Limb (tissue), 2 donors: Measurements from ENCODE around the gene ENOSF1.
A peak's percentile ranks its signal among the peaks of the same experiment; 100 is the strongest.

Source experiments
- DNase-seq, 2 donors: peaks; one replicate each; pipeline ENCODE4 v3.0.0-alpha.2; 2016; ENCODE audit errors: extremely low spot score in 2 of 2

Gene ENOSF1

GRCh38 chr18:673769-674168, 38.7 kb downstream of the ENOSF1 start:
- no peak for DNase-seq

GRCh38 chr18:673317-673716, 39.1 kb downstream of the ENOSF1 start:
- DNase-seq: no peak

- no peak for DNase-seq
These were observed 41.0 kb downstream of the ENOSF1 start for GRCh38 chr18:671405-671804.

GRCh38 chr18:670522-670921, 41.9 kb downstream of the ENOSF1 start:
- DNase-seq: no peak

GRCh38 chr18:669077-669476, 43.4 kb downstream of the ENOSF1 start:
- no peak for DNase-seq

GRCh38 chr18:668260-668659, 44.2 kb downstream of the ENOSF1 start:
- no peak for DNase-seq

- no peak for DNase-seq
These were observed 45.8 kb downstream of the ENOSF1 start for GRCh38 chr18:666628-667027.

- no peak for DNase-seq
These were observed 46.3 kb downstream of the ENOSF1 start for GRCh38 chr18:666177-666576.

- DNase-seq: no peak
These were observed 50.2 kb downstream of the ENOSF1 start for GRCh38 chr18:662197-662596.

GRCh38 chr18:659597-659996, 52.8 kb downstream of the ENOSF1 start:
- no peak for DNase-seq

- DNase-seq: no peak
These were observed 53.4 kb downstream of the ENOSF1 start for GRCh38 chr18:658947-659533.

GRCh38 chr18:658001-658946, 54.2 kb downstream of the ENOSF1 start:
- peak; percentile 88 to 90 for DNase-seq

GRCh38 chr18:657311-658000, 55.0 kb downstream of the ENOSF1 start, which contains the start of gene TYMS:
Gene TYMS (plus strand): TSS chr18:657653. CDS start chr18:657743, 90 bp downstream.
- DNase-seq: peak; percentile 60 to 78

- no peak for DNase-seq
These were observed 57.0 kb downstream of the ENOSF1 start for GRCh38 chr18:655445-655844.

- no peak for DNase-seq
These were observed 57.8 kb downstream of the ENOSF1 start for GRCh38 chr18:654601-655000.

- no peak for DNase-seq
These were observed 58.9 kb downstream of the ENOSF1 start for GRCh38 chr18:653512-653911.

GRCh38 chr18:652131-652530, 60.3 kb downstream of the ENOSF1 start:
- no peak for DNase-seq

- no peak for DNase-seq
These were observed 62.0 kb downstream of the ENOSF1 start for GRCh38 chr18:650428-650858.

- DNase-seq: no peak
These were observed 63.1 kb downstream of the ENOSF1 start for GRCh38 chr18:649341-649740.

- DNase-seq: no peak
These were observed 65.1 kb downstream of the ENOSF1 start for GRCh38 chr18:647304-647703.

- DNase-seq: no peak
These were observed 67.9 kb downstream of the ENOSF1 start for GRCh38 chr18:644395-645004.

GRCh38 chr18:641224-641623, 71.2 kb downstream of the ENOSF1 start:
- no peak for DNase-seq
